Uterus (tissue), 4 donors: ENCODE data around the gene UBA52. TPM values are rescaled to one million over a fixed set of nuclear protein-coding genes. Genes with fewer than 3 reads are reported as not detected.
A peak's percentile ranks its signal among the peaks of the same experiment; 100 is the strongest.
"Not testable (repeated sequence)": the region's sequence is repeated elsewhere in the genome, so short reads cannot be mapped to it uniquely, and the experiment has no call there.

Experiments
- DNase-seq, 2 donors: peaks; one replicate each; pipeline ENCODE4 v3.0.0-alpha.2; 2019 to 2020
- H3K27ac ChIP-seq, 2 donors: fragments of 200-600 bp; sonication (generic); 1 replicate in 1 of 2; 2 replicates in 1 of 2; pipeline ENCODE4 v1.5.1; 2016 to 2018
- H3K27me3 ChIP-seq, 2 donors: fragments of 200-600 bp; sonication (generic); one replicate each; pipeline ENCODE4 v1.5.1; 2018 to 2019; ENCODE audit warnings: control low read depth in 1 of 2
- H3K36me3 ChIP-seq, 2 donors: fragments of 200-600 bp; sonication (generic); one replicate each; pipeline ENCODE4 v1.5.1; 2019; ENCODE audit warnings: control low read depth in 1 of 2
- H3K4me1 ChIP-seq, 2 donors: fragments of 200-600 bp; sonication (generic); one replicate each; pipeline ENCODE4 v1.5.1; 2018 to 2019; ENCODE audit warnings: control low read depth in 1 of 2
- H3K4me3 ChIP-seq, 2 donors: fragments of 200-600 bp; sonication (generic); 1 replicate in 1 of 2; 2 replicates in 1 of 2; pipeline ENCODE4 v1.5.1; 2018 to 2019; ENCODE audit warnings: mild to moderate bottlenecking in 1 of 2
- H3K9me3 ChIP-seq, 2 donors: fragments of 200-600 bp; sonication (generic); one replicate each; pipeline ENCODE4 v1.5.1; 2019; ENCODE audit warnings: control low read depth in 1 of 2
- CTCF ChIP-seq, 4 experiments: fragments of 200-600 bp in 2 of 4; fragments of 450-650 bp in 2 of 4; sonication (generic) in 2 of 4; IDR thresholded peaks; one replicate each; pipeline ENCODE4 v1.5.1; 2016 to 2019; ENCODE audit warnings: antibody characterized with exemption in 4 of 4, mild to moderate bottlenecking in 2 of 4, moderate library complexity in 1 of 4
- POLR2A ChIP-seq, 2 donors: fragments of 450-650 bp; IDR thresholded peaks; one replicate each; pipeline ENCODE4 v1.6.1; 2016; ENCODE audit warnings: antibody characterized with exemption in 2 of 2, mild to moderate bottlenecking in 1 of 2, moderate library complexity in 1 of 2
- intact Hi-C: fragments of 100-400 bp; cut with DNase I; formaldehyde crosslinking; loops from one replicate; pipeline ENCODE4 v1.15.1; 2023; ENCODE audit warnings: low total_unique reads
- total RNA-seq, 4 donors: library from RNA; depleted of rRNA in 3 of 4; stranded (reverse); fragments of >200 nt in 3 of 4; gene quantifications; one replicate each; pipeline versions ENCODE4 v1.1.0 to v1.2.4, GENCODE V29; 2014 to 2023
- donor health status: DM: yes; HTN: yes; CAD: no.

The UBA52 gene
- total RNA-seq, 4 donors from 2014 or later: 295 to 1,369 (median 721) TPM

GRCh38 chr19:18589380-18590272, 18.0 kb downstream of the UBA52 start:
- peak; percentile 59 to 68 for DNase-seq
- Histone ChIP-seq H3K27me3 (no peaks in the 10 kb centered on the region), H3K27ac (peak overlapping the region; percentile 88 to 89), H3K4me3 (peak overlapping the region; percentile 48 to 84), H3K4me1 (peaks cover 1 to 10% of the 10 kb centered on the region in 2 donors), H3K36me3 (no peaks in the 10 kb centered on the region), H3K9me3 (no peaks in the 10 kb centered on the region)
- TF ChIP-seq CTCF (IDR thresholded peaks at IDR 0.05): peak in 2 of 4 experiments; percentile 22 to 35
- TF ChIP-seq POLR2A (IDR thresholded peaks at IDR 0.05): no peak
- intact Hi-C loops: loop anchor here (5.0 kb wide), 1 partner anchor 258 kb away; no protein-coding TSS in a partner anchor

- no peak overlapping the region for H3K4me3 ChIP-seq
- peaks cover 4 to 17% of the 10 kb centered on the region in 2 donors for H3K4me1 ChIP-seq
- H3K27ac ChIP-seq: peak overlapping the region in 1 of 2 donors; percentile 89
- H3K27me3 ChIP-seq: no peaks in the 10 kb centered on the region
- no peak for TF ChIP-seq CTCF (IDR thresholded peaks at IDR 0.05)
- no peak for TF ChIP-seq POLR2A (IDR thresholded peaks at IDR 0.05)
- H3K9me3 ChIP-seq: no peaks in the 10 kb centered on the region
- DNase-seq: no peak
- no peaks in the 10 kb centered on the region for H3K36me3 ChIP-seq
- intact Hi-C loops: loop anchor here (5.0 kb wide), 1 partner anchor 257 kb away; no protein-coding TSS in a partner anchor
Measured at GRCh38 chr19:18590273-18591272, 18.9 kb downstream of the UBA52 start.

- no peak for TF ChIP-seq CTCF (IDR thresholded peaks at IDR 0.05)
- no peak for TF ChIP-seq POLR2A (IDR thresholded peaks at IDR 0.05)
- H3K9me3 ChIP-seq: no peaks in the 10 kb centered on the region
- no peak for DNase-seq
- H3K36me3 ChIP-seq: no peaks in the 10 kb centered on the region
- intact Hi-C loops: loop anchor here (5.0 kb wide), 1 partner anchor 255 kb away; no protein-coding TSS in a partner anchor
- H3K27me3 ChIP-seq: no peaks in the 10 kb centered on the region
- H3K27ac ChIP-seq: no peak overlapping the region
- H3K4me1 ChIP-seq: peaks cover 4 to 17% of the 10 kb centered on the region in 2 donors
- no peak overlapping the region for H3K4me3 ChIP-seq
Measured at GRCh38 chr19:18591735-18592385, 20.2 kb downstream of the UBA52 start.

- H3K4me3 ChIP-seq, H3K9me3 ChIP-seq, H3K27ac ChIP-seq, H3K36me3 ChIP-seq, DNase-seq, H3K27me3 ChIP-seq: not testable (repeated sequence)
- intact Hi-C loops: loop anchor here (5.0 kb wide), 1 partner anchor 255 kb away; no protein-coding TSS in a partner anchor
- H3K4me1 ChIP-seq: peaks cover 4 to 17% of the 10 kb centered on the region in 2 donors
Measured at GRCh38 chr19:18592732-18593131, 21.1 kb downstream of the UBA52 start.
